ENCODE measurements around the gene TEKT2. TPM values are rescaled to one million over a fixed set of nuclear protein-coding genes. Genes with fewer than 3 reads are reported as not detected.

TEKT2 gene
- total and polyA plus RNA-seq, 4 donors, result 10.2 to 40.2 (median 16.5) TPM

- DNase-seq, result no peak
These were observed 23.5 kb downstream of the TEKT2 start for GRCh38 chr1:36107394-36107793.

GRCh38 chr1:36108314-36108713 is 24.4 kb downstream of the TEKT2 start:
- Histone ChIP-seq H3K27ac (ENCODE audit: low read depth in 1 of 2, low read length in 1 of 2) (no peak overlapping the region), H3K9ac (ENCODE audit: insufficient read depth in 1 of 2, low read length in 2 of 2) (no peak overlapping the region), H3K9me3 (ENCODE audit: control insufficient read depth in 4 of 4, insufficient read depth in 3 of 4, low read length in 3 of 4) (no peaks in the 10 kb centered on the region), H3K27me3 (ENCODE audit: control insufficient read depth in 3 of 3, insufficient read depth in 3 of 3, low read length in 2 of 3) (no peaks in the 10 kb centered on the region), H3K4me1 (ENCODE audit: control insufficient read depth in 5 of 5, insufficient read depth in 5 of 5, low read length in 5 of 5) (no peaks in the 10 kb centered on the region), H3K36me3 (ENCODE audit: control insufficient read depth in 4 of 4, insufficient read depth in 4 of 4, low read length in 4 of 4) (no peaks in the 10 kb centered on the region), H3K4me3 (no peak overlapping the region)
- DNase-seq, result no peak
- 84 to 91% methylated on average over 14 of the region's 14 CpGs for WGBS, 2 donors
- no peak for ATAC-seq (ENCODE audit: insufficient read depth, low FRiP score)
- TF ChIP-seq CTCF (IDR thresholded peaks at IDR 0.05; ENCODE audit: control extremely low read depth, extremely low read depth), result no peak

More at GRCh38 chr1:36107394-36107793, 23.5 kb downstream of the TEKT2 start:
- Histone ChIP-seq H3K9me3 (ENCODE audit: control insufficient read depth in 4 of 4, insufficient read depth in 3 of 4, low read length in 3 of 4) (no peaks in the 10 kb centered on the region), H3K27me3 (ENCODE audit: control insufficient read depth in 3 of 3, insufficient read depth in 3 of 3, low read length in 2 of 3) (no peaks in the 10 kb centered on the region), H3K4me3 (no peak overlapping the region), H3K4me1 (ENCODE audit: control insufficient read depth in 5 of 5, insufficient read depth in 5 of 5, low read length in 5 of 5) (no peaks in the 10 kb centered on the region), H3K9ac (ENCODE audit: insufficient read depth in 1 of 2, low read length in 2 of 2) (no peak overlapping the region), H3K27ac (ENCODE audit: low read depth in 1 of 2, low read length in 1 of 2) (no peak overlapping the region), H3K36me3 (ENCODE audit: control insufficient read depth in 4 of 4, insufficient read depth in 4 of 4, low read length in 4 of 4) (no peaks in the 10 kb centered on the region)
- TF ChIP-seq CTCF (IDR thresholded peaks at IDR 0.05; ENCODE audit: control extremely low read depth, extremely low read depth), result no peak
- no peak for ATAC-seq (ENCODE audit: insufficient read depth, low FRiP score)
- WGBS, 2 donors, result 79 to 86% methylated on average over 9 of the region's 9 CpGs

- no peak for TF ChIP-seq CTCF (IDR thresholded peaks at IDR 0.05; ENCODE audit: control extremely low read depth, extremely low read depth)
- Histone ChIP-seq H3K36me3 (ENCODE audit: control insufficient read depth in 4 of 4, insufficient read depth in 4 of 4, low read length in 4 of 4) (no peaks in the 10 kb centered on the region), H3K27me3 (ENCODE audit: control insufficient read depth in 3 of 3, insufficient read depth in 3 of 3, low read length in 2 of 3) (no peaks in the 10 kb centered on the region), H3K4me3 (no peak overlapping the region), H3K9me3 (ENCODE audit: control insufficient read depth in 4 of 4, insufficient read depth in 3 of 4, low read length in 3 of 4) (no peaks in the 10 kb centered on the region), H3K4me1 (ENCODE audit: control insufficient read depth in 5 of 5, insufficient read depth in 5 of 5, low read length in 5 of 5) (no peaks in the 10 kb centered on the region), H3K27ac (ENCODE audit: low read depth in 1 of 2, low read length in 1 of 2) (no peak overlapping the region), H3K9ac (ENCODE audit: insufficient read depth in 1 of 2, low read length in 2 of 2) (no peak overlapping the region)
- ATAC-seq (ENCODE audit: insufficient read depth, low FRiP score) (no peak), DNase-seq (no peak)
- 46 to 72% methylated on average over 11 of the region's 11 CpGs for WGBS, 2 donors
These were observed 25.3 kb downstream of the TEKT2 start for GRCh38 chr1:36109041-36109679.

- H3K9me3 ChIP-seq (ENCODE audit: control insufficient read depth in 4 of 4, insufficient read depth in 3 of 4, low read length in 3 of 4), result no peaks in the 10 kb centered on the region
- ATAC-seq (ENCODE audit: insufficient read depth, low FRiP score) (no peak), DNase-seq (no peak)
- H3K4me1 ChIP-seq (ENCODE audit: control insufficient read depth in 5 of 5, insufficient read depth in 5 of 5, low read length in 5 of 5), result peaks cover 0 to 11% (median 0%) of the 10 kb centered on the region in 5 donors
- no peak overlapping the region for H3K4me3 ChIP-seq
- H3K27ac ChIP-seq (ENCODE audit: low read depth in 1 of 2, low read length in 1 of 2), result no peak overlapping the region
- H3K9ac ChIP-seq (ENCODE audit: insufficient read depth in 1 of 2, low read length in 2 of 2), result no peak overlapping the region
- TF ChIP-seq CTCF (IDR thresholded peaks at IDR 0.05; ENCODE audit: control extremely low read depth, extremely low read depth), result no peak
- H3K36me3 ChIP-seq (ENCODE audit: control insufficient read depth in 4 of 4, insufficient read depth in 4 of 4, low read length in 4 of 4), result no peaks in the 10 kb centered on the region
- no peaks in the 10 kb centered on the region for H3K27me3 ChIP-seq (ENCODE audit: control insufficient read depth in 3 of 3, insufficient read depth in 3 of 3, low read length in 2 of 3)
- WGBS, 2 donors, result 62 to 75% methylated on average over 4 of the region's 4 CpGs
These were observed 27.3 kb downstream of the TEKT2 start for GRCh38 chr1:36111151-36111550.
